ENCODE results near the gene AFF3.

GRCh38 chr2:100135415-100135814 lies 7.0 kb downstream of the AFF3 start:
- no peak for TF ChIP-seq CTCF (conservative IDR thresholded peaks at IDR 0.05)
- TF ChIP-seq EZH2 (IDR thresholded peaks at IDR 0.05; ENCODE audit: low read depth): no peak

Measured in PC-9 (cell line).